GM12874 (cell line): ENCODE results near the gene KDM2A.

Experiments used
- CTCF ChIP-seq: IDR thresholded peaks from 2 replicates; pipeline ENCODE4 v1.5.1; 2011; ENCODE audit warnings: low read depth, mild to moderate bottlenecking, control low read depth, low read length, moderate library complexity; ENCODE audit not compliant: insufficient read depth

KDM2A gene

GRCh38 chr11:67278135-67278938 is 159.3 kb downstream of the KDM2A start:
- TF ChIP-seq CTCF = no peak

DNA sequence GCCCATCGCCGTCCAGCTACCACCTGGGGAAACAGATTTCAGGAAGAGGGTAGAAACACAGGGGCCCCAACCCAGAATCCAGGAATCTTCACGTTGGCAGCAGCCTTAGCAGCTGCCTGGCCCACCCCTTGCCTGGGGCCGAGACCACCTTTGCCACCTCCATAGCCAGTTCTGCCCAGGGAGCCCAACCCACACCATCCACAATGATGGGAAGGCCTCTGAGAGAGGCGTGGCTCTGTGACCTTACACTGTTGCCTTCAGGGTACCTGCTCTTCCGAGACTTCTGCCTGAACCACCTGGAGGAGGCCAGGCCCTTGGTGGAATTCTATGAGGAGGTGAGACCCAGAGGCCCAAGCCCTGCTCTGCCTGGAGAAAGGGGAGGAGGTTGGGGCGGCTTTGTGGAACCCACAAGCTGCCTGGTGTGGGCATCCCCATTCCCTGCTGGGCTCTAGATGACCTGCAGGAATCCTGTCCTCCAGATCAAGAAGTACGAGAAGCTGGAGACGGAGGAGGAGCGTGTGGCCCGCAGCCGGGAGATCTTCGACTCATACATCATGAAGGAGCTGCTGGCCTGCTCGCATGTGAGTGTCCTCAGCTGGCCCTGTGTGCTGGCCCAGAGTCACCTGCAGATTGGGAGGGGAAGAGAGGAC is 160.0 kb downstream of the KDM2A start:
- TF ChIP-seq CTCF = no peak

DNA sequence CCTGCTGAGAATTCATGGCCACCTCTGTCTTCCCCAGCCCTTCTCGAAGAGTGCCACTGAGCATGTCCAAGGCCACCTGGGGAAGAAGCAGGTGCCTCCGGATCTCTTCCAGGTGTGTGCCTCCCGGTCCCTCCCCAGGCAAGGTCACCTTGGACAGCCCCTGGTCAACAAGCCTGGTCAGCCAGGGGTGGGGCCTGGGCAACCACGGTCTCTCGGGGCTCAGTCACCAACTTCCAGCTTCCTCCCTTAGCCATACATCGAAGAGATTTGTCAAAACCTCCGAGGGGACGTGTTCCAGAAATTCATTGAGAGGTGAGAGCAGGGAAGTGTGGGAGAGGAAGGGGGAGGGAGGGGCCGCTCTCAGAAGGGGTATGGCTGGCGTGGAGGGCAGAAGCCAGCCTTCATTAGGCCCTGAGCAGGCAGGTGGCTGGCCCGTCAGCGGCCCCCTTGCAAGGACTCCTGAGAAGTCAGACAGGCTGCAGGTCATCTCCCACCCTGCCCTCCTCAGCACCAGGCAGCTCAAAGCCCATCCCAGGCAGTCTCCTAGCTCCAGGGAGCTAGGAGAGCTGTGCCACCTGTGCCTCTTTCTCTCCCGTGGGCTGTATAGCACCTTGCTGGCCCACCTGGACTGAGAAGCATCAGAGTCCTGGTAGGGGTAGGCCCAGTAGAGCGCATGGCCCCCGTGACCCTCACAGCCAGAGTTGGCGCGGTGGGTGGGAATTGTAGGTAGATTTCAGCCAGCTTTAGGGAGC is 160.7 kb downstream of the KDM2A start:
- TF ChIP-seq CTCF = no peak

- TF ChIP-seq CTCF = no peak
Observed at GRCh38 chr11:67280341-67280787, 161.3 kb downstream of the KDM2A start.

DNA sequence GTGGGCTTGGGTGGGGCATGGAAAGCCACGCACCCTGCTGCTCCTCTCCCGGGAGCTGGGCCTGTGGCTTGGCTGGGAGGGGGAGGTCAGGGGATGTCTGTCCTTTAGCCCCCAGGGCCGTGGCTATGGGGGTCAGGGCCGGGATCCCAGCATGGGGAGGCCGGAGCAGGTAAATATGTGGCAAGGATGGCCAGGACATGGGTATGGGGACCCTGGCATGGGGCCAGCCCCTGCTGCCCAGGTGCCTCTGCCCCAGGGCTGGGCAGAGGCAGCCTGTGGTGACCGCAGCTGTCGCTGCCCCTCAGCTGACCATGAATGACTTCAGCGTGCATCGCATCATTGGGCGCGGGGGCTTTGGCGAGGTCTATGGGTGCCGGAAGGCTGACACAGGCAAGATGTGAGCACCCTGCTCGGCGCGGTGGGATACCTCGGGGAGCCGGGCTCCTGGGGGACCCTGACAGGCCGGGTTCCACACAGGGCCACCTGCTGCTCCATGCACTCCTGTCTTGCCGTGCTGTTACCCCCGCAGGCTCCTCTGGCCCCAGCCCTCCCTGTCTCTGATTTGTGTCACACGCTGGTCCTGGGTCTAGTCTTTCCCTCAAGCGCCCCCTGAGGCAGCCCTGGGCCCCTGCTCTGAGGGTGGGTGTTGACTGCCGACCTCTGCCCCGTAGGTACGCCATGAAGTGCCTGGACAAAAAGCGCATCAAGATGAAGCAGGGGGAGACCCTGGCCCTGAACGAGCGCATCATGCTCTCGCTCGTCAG is 161.9 kb downstream of the KDM2A start:
- TF ChIP-seq CTCF = no peak

GRCh38 chr11:67281552-67282150 is 162.6 kb downstream of the KDM2A start:
- no peak for TF ChIP-seq CTCF
